Mesenchymal stem cell (in vitro differentiated cells and primary cell): ENCODE measurements around the gene ANO3.
A peak's percentile ranks its signal among the peaks of the same experiment; 100 is the strongest.

Experiments
- DNase-seq: peaks from one replicate; pipeline ENCODE4 v3.0.0-alpha.2; 2013
- H2AFZ ChIP-seq: one replicate; pipeline ENCODE4 v1.6.1; 2013; ENCODE audit warnings: low read depth, mild to moderate bottlenecking, control low read depth, inconsistent platforms, low read length, moderate library complexity
- H2AK5ac ChIP-seq: 2 replicates; pipeline ENCODE4 v1.6.1; 2013; ENCODE audit warnings: low read length, moderate library complexity, mild to moderate bottlenecking, inconsistent platforms; ENCODE audit not compliant: severe bottlenecking
- H2BK120ac ChIP-seq: one replicate; pipeline ENCODE4 v1.6.1; 2013; ENCODE audit warnings: low read depth, mild to moderate bottlenecking, inconsistent platforms, low read length, moderate library complexity
- H2BK12ac ChIP-seq, 2 experiments: one replicate each; pipeline ENCODE4 v1.6.1; 2013; ENCODE audit warnings: inconsistent platforms in 2 of 2, low read length in 2 of 2, mild to moderate bottlenecking in 2 of 2, moderate library complexity in 2 of 2, control low read depth in 1 of 2
- H2BK15ac ChIP-seq: one replicate; pipeline ENCODE4 v1.6.1; 2013; ENCODE audit warnings: mild to moderate bottlenecking, low read depth, inconsistent platforms; ENCODE audit not compliant: poor library complexity, severe bottlenecking
- H2BK5ac ChIP-seq: 2 replicates; pipeline ENCODE4 v1.6.1; 2013; ENCODE audit warnings: low read depth, mild to moderate bottlenecking, low read length, control low read depth, inconsistent platforms; ENCODE audit not compliant: poor library complexity, severe bottlenecking
- H3K14ac ChIP-seq, 2 experiments: one replicate each; pipeline ENCODE4 v1.6.1; 2013; ENCODE audit warnings: inconsistent platforms in 2 of 2, low read length in 2 of 2, control low read depth in 1 of 2, mild to moderate bottlenecking in 1 of 2, moderate library complexity in 1 of 2
- H3K18ac ChIP-seq, 2 experiments: one replicate each; pipeline ENCODE4 v1.6.1; 2013; ENCODE audit warnings: inconsistent platforms in 2 of 2, low read length in 2 of 2, control low read depth in 1 of 2, low read depth in 1 of 2, mild to moderate bottlenecking in 1 of 2
- H3K23ac ChIP-seq, 2 experiments: one replicate each; pipeline ENCODE4 v1.6.1; 2013; ENCODE audit warnings: inconsistent platforms in 2 of 2, low read length in 2 of 2, mild to moderate bottlenecking in 2 of 2, moderate library complexity in 2 of 2, control low read depth in 1 of 2
- H3K27ac ChIP-seq: 2 replicates; pipeline ENCODE4 v1.5.1; 2013; ENCODE audit warnings: mild to moderate bottlenecking, moderate library complexity, low read length, control low read depth, inconsistent platforms; ENCODE audit not compliant: poor library complexity, severe bottlenecking
- H3K27me3 ChIP-seq, 2 experiments: 2 replicates each; pipeline versions ENCODE4 v1.6.1 to v1.7.0; 2013; ENCODE audit warnings: low read length in 2 of 2, mild to moderate bottlenecking in 2 of 2, moderate library complexity in 2 of 2, control low read depth in 1 of 2, inconsistent platforms in 1 of 2; ENCODE audit not compliant: control insufficient read depth in 1 of 2, insufficient read depth in 1 of 2
- H3K36me3 ChIP-seq, 2 experiments: 2 replicates each; pipeline versions ENCODE4 v1.6.1 to v1.7.0; 2013; ENCODE audit warnings: low read length in 2 of 2, control low read depth in 1 of 2, inconsistent platforms in 1 of 2, low read depth in 1 of 2, mild to moderate bottlenecking in 1 of 2; ENCODE audit not compliant: insufficient read depth in 2 of 2, control insufficient read depth in 1 of 2
- H3K4ac ChIP-seq, 2 experiments: one replicate each; pipeline ENCODE4 v1.6.1; 2013; ENCODE audit warnings: inconsistent platforms in 2 of 2, low read length in 2 of 2, mild to moderate bottlenecking in 2 of 2, moderate library complexity in 2 of 2, control low read depth in 1 of 2, low read depth in 1 of 2
- H3K4me1 ChIP-seq: 2 replicates; pipeline ENCODE4 v1.6.1; 2013; ENCODE audit warnings: low read depth, low read length, control low read depth; ENCODE audit not compliant: control insufficient read depth, insufficient read depth
- H3K4me2 ChIP-seq: 2 replicates; pipeline ENCODE4 v1.6.1; 2013; ENCODE audit warnings: low read length, mild to moderate bottlenecking, inconsistent platforms; ENCODE audit not compliant: poor library complexity, severe bottlenecking
- H3K4me3 ChIP-seq, 2 experiments: 2 replicates each; pipeline versions ENCODE4 v1.5.1 to v1.7.0; 2013; ENCODE audit warnings: low read length in 2 of 2, mild to moderate bottlenecking in 2 of 2, control low read depth in 1 of 2, low read depth in 1 of 2; ENCODE audit not compliant: insufficient read depth in 1 of 2
- H3K79me1 ChIP-seq: replicated peaks from 2 replicates; pipeline ENCODE4 v1.6.1; 2013; ENCODE audit warnings: mild to moderate bottlenecking, control low read depth, low read length, inconsistent platforms; ENCODE audit not compliant: poor library complexity, severe bottlenecking
- H3K9ac ChIP-seq: 2 replicates; pipeline ENCODE4 v1.7.0; 2013; ENCODE audit warnings: mild to moderate bottlenecking, low read length, moderate library complexity
- H3K9me3 ChIP-seq: 2 replicates; pipeline ENCODE4 v1.7.0; 2013; ENCODE audit warnings: mild to moderate bottlenecking, low read length; ENCODE audit not compliant: control insufficient read depth
- H4K8ac ChIP-seq: one replicate; pipeline ENCODE4 v1.6.1; 2013; ENCODE audit warnings: inconsistent platforms, mild to moderate bottlenecking, low read length, moderate library complexity
- H4K91ac ChIP-seq: one replicate; pipeline ENCODE4 v1.6.1; 2013; ENCODE audit warnings: mild to moderate bottlenecking, low read length, inconsistent platforms
- WGBS: methylation state at CpG from one replicate; pipeline ENCODE4 v1.1.7; 2013; ENCODE audit warnings: mixed read lengths; 5-methylcytosine and 5-hydroxymethylcytosine counted together

The ANO3 gene

DNA sequence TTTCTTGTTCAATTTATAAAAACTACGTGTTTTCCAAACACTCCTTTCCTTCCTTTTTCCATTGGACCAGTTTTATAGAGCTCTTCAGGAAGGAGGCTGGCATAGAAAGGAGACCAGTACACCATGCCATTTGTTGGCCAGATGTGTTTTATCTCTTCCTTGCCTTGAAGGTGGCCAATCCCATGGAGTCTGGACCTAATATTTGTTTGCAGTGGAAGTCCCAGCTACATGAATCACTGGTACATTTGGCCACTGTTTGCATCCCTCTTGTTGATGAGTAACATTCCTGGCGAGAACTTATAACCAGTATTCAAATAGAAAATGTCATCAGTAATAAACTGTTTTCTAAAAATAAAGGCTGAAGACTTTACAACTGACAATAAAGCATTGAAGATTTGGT lies 110.2 kb downstream of the ANO3 start:
- Histone ChIP-seq H3K9me3 (no peaks in the 10 kb centered on the region), H3K9ac (no peak overlapping the region), H3K4me2 (no peak overlapping the region), H2BK12ac (no peak overlapping the region), H3K27ac (no peak overlapping the region), H3K4me1 (no peaks in the 10 kb centered on the region), H3K23ac (no peak overlapping the region), H2AFZ (no peak overlapping the region), H3K4ac (no peak overlapping the region), H2BK15ac (no peak overlapping the region), H2AK5ac (no peak overlapping the region), H4K91ac (no peak overlapping the region), H3K27me3 (no peaks in the 10 kb centered on the region), H2BK5ac (no peak overlapping the region), H3K79me1 (no peaks in the 10 kb centered on the region), H3K14ac (no peak overlapping the region), H3K18ac (no peak overlapping the region), H3K36me3 (no peaks in the 10 kb centered on the region), H2BK120ac (no peak overlapping the region), H3K4me3 (peak overlapping the region in 1 of 2 experiments; percentile 19), H4K8ac (no peak overlapping the region)
- DNase-seq: peak; percentile 37
- WGBS: 100% methylated on average over 1 of the region's 2 CpGs

DNA sequence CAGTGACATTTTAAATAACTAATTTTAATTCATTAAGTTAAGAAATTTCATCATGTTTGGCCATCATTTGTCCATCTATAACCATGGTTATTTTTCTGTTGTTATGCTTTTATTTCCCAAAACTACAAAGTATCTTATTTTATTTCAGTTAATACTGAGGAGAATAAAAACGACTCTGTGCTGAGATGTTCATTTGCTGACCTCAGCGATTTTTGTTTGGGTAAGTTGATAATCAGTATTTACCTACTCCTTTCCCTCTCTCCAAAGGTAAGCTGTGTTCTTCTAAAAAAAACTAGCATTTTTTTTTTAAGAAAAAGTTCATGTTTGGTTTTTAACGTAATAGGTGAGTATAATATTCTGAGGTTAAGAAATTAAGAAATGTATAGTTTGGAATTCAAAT lies 111.7 kb downstream of the ANO3 start:
- Histone ChIP-seq H3K27ac (no peak overlapping the region), H2AFZ (no peak overlapping the region), H3K18ac (no peak overlapping the region), H2BK5ac (no peak overlapping the region), H3K79me1 (no peaks in the 10 kb centered on the region), H3K9me3 (no peaks in the 10 kb centered on the region), H3K4me1 (no peaks in the 10 kb centered on the region), H3K14ac (no peak overlapping the region), H3K9ac (no peak overlapping the region), H3K4me2 (no peak overlapping the region), H2BK12ac (no peak overlapping the region), H3K23ac (no peak overlapping the region), H4K91ac (no peak overlapping the region), H4K8ac (no peak overlapping the region), H2AK5ac (no peak overlapping the region), H3K4ac (no peak overlapping the region), H2BK120ac (no peak overlapping the region), H3K27me3 (no peaks in the 10 kb centered on the region), H3K4me3 (no peak overlapping the region), H2BK15ac (no peak overlapping the region), H3K36me3 (no peaks in the 10 kb centered on the region)
- no CpG with 5 or more reads among the region's 3 CpGs for WGBS
- no peak for DNase-seq

- Histone ChIP-seq H2AK5ac (no peak overlapping the region), H4K91ac (no peak overlapping the region), H3K14ac (no peak overlapping the region), H3K4ac (no peak overlapping the region), H3K18ac (no peak overlapping the region), H3K79me1 (no peaks in the 10 kb centered on the region), H3K27me3 (no peaks in the 10 kb centered on the region), H2BK120ac (no peak overlapping the region), H2BK12ac (no peak overlapping the region), H3K4me2 (no peak overlapping the region), H3K27ac (no peak overlapping the region), H3K23ac (no peak overlapping the region), H3K4me3 (no peak overlapping the region), H2BK5ac (no peak overlapping the region), H3K4me1 (no peaks in the 10 kb centered on the region), H3K9me3 (no peaks in the 10 kb centered on the region), H4K8ac (no peak overlapping the region), H2AFZ (no peak overlapping the region), H3K9ac (no peak overlapping the region), H3K36me3 (no peaks in the 10 kb centered on the region), H2BK15ac (no peak overlapping the region)
- no peak for DNase-seq
- no CpG with 5 or more reads among the region's 1 CpG for WGBS
These were observed 125.7 kb downstream of the ANO3 start for GRCh38 chr11:26457636-26458035.

DNA sequence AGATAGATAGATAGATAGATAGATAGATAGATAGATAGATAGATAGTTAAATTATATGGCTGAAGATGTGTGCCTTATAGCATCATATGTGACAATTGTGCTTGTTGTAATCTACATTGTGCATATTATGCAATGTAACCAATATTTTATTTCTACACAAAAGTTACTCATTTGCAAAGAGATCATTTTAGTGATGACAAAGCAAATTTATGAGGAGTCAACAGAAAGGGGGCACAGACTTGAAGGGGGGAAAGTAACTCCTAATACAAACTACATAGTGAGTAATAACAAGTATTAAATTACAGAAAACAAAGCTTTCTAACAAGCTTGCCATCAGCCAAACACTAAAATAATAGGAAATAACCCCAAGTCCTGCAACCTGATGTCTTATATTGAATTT lies 133.3 kb downstream of the ANO3 start:
- no peak overlapping the region for H3K27ac ChIP-seq
- H3K4ac ChIP-seq: no peak overlapping the region
- no peak overlapping the region for H2BK5ac ChIP-seq
- no peak overlapping the region for H4K91ac ChIP-seq
- no peak overlapping the region for H2AK5ac ChIP-seq
- H2BK120ac ChIP-seq: no peak overlapping the region
- H3K14ac ChIP-seq: no peak overlapping the region
- no peak overlapping the region for H2BK15ac ChIP-seq
- no peaks in the 10 kb centered on the region for H3K27me3 ChIP-seq
- no peaks in the 10 kb centered on the region for H3K4me1 ChIP-seq
- no peaks in the 10 kb centered on the region for H3K79me1 ChIP-seq
- H3K4me3 ChIP-seq: no peak overlapping the region
- H3K9ac ChIP-seq: no peak overlapping the region
- DNase-seq: no peak
- H2BK12ac ChIP-seq: no peak overlapping the region
- H4K8ac ChIP-seq: no peak overlapping the region
- H3K4me2 ChIP-seq: no peak overlapping the region
- H3K36me3 ChIP-seq: no peaks in the 10 kb centered on the region
- H3K18ac ChIP-seq: no peak overlapping the region
- H2AFZ ChIP-seq: no peak overlapping the region
- H3K23ac ChIP-seq: no peak overlapping the region
- no peaks in the 10 kb centered on the region for H3K9me3 ChIP-seq
